GM12873 (cell line): ENCODE data around the gene RDH13.
A peak's percentile ranks its signal among the peaks of the same experiment; 100 is the strongest.

Experiments used
- TF ChIP-seq, protein P1 (sequence below): IDR thresholded peaks from 2 replicates; pipeline ENCODE4 v1.5.1; 2012; ENCODE audit warnings: low read depth, mild to moderate bottlenecking, moderate library complexity, low read length, control low read depth; ENCODE audit not compliant: insufficient read depth; ENCODE audit errors: missing control alignments

Gene RDH13

DNA sequence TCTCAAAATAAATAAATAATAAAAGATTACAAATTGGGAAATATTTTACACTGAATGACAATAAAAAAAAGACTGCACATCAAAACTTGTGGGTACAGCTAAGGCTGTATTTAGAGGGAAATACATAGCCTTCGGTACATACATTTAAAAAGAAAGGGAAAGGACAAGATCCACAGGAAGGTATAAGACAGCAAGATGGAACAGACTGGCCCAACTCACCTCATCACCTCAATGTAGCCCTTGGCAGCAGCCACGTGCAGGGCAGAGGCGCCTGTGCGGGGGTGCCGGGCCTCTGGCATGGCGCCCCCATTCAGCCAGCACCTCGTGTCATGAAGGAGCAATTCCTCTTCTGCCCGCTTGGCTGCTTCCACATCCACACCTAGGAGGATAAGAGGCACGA is 40.2 kb upstream of the RDH13 start:
- TF ChIP-seq, protein P1, sequence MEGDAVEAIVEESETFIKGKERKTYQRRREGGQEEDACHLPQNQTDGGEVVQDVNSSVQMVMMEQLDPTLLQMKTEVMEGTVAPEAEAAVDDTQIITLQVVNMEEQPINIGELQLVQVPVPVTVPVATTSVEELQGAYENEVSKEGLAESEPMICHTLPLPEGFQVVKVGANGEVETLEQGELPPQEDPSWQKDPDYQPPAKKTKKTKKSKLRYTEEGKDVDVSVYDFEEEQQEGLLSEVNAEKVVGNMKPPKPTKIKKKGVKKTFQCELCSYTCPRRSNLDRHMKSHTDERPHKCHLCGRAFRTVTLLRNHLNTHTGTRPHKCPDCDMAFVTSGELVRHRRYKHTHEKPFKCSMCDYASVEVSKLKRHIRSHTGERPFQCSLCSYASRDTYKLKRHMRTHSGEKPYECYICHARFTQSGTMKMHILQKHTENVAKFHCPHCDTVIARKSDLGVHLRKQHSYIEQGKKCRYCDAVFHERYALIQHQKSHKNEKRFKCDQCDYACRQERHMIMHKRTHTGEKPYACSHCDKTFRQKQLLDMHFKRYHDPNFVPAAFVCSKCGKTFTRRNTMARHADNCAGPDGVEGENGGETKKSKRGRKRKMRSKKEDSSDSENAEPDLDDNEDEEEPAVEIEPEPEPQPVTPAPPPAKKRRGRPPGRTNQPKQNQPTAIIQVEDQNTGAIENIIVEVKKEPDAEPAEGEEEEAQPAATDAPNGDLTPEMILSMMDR: no peak

- TF ChIP-seq, protein P1: no peak
These were observed 38.3 kb upstream of the RDH13 start for GRCh38 chr19:55101261-55101660.

DNA sequence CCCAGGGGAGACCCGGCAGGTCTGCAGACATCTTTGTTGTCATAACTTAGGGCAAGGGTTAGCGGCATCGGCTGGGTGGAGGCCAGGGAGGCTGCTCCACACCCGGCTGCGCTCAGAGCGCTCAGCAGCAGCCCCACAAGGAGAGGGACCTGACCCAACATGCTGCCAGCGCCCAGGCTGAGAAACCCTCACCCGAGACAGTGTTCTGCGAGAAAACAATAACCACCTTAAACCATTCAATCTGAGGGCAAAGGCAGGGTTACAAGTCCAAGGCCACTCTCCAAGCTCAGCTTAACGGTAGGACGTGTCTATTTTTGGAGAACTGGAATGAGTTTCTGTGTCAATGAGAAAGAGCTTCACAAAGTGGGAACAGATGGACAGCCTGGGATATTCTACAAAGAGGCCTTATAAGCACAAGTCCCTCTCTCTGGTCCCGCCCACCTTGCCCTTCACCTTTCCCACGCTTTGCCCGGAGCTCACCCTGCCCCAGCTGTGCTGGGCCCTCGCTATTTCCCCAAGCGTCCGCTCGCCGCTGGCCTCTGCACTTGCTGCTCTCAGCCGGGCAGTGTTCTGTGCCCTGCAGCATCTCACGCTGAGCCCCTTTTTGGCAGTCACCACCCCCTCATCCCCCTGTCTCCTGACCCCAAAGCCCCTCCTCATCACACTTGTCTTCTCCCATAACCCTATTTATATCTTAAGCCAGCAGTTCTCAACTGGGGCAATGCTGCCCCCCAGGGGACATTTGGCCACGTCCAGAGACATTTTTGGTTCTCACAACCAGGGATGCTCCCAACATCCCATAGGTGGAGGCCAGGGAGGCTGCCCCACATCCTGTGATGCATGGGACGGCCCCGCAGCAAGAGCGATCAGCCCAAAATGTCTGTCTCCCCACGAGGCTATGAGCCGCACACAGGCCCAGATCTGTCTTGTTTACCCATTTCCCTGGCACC is 36.9 kb upstream of the RDH13 start:
- TF ChIP-seq, protein P1: peak; percentile 11

DNA sequence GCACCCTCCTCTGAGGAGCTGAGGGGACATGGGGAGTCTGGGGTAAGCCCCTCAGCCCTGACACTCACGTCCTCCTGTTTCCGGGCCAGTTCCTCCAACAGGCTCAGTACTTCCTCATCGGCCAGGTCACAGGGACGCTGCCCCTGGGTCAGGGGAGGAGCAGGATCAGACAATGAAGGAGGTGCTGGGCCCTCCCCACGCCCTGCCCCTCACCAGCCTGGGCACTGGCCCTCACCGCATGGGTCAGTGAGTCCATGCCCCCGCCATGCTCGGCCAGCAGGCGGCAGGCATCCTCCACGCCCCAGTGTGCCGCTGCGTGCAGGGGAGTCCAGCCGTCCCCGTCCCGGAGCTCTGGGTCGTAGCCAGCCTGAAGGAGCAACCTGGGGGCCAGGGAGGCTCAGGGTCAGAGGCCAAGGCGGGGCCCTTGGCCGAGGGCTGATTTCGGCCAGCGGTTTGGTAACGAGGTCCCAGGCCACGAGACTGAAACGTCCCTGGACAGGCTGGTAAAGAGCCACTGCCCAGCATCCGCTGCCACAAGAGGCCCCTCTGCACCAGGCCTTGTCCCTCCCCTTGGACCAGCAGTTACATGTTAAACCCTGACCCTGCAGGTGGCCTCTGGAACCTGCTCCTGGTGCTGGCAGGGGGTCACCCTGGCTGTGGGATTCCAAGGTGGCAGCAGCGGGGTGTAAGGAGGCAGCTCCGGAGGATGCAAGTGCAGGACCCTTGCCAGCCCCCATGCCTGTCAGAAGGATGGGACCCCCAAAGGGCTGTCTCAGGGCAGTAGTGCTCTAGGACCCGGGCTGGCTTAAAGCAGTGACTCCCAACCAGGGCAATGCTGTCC is 36.0 kb upstream of the RDH13 start:
- TF ChIP-seq, protein P1: no peak

GRCh38 chr19:55097864-55098715 is 35.1 kb upstream of the RDH13 start:
- TF ChIP-seq, protein P1: no peak

DNA sequence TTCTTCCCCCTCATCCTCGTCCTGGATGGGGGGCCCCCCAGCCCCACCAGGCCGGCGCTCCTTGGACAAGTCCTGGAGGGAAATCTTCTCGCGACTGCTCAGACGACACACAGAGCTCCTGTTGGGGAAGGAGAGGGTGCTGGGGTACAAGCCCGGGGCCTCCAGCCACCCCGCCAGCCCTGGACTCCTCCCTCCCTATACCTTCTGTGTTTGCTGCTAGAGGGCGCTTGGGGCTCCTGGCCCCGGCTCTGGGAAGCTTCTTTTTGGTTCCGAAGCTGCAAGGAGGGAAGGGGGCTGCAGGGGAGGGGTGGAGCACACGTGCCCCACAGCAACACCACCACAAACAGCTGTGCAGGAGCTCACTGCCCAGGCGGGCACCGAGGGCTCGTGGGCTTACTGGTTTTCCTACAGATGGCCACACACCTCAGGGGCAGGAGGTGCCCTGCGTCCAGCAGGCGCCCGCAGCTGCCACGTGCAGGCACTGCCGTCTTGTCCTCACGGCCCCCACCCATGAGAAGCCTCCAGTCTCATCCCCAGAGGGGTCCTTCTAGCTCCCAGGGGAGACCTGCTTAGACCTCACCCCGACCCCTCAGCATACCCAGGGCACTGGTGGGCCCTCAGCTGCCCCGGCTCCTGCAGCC is 33.2 kb upstream of the RDH13 start:
- TF ChIP-seq, protein P1: no peak
